Panc1 (cell line): ENCODE data around the gene MLST8.

Experiments used
- POLR2AphosphoS5 ChIP-seq: IDR thresholded peaks from 2 replicates; pipeline ENCODE4 v1.6.1; 2012; ENCODE audit warnings: mild to moderate bottlenecking, low read depth, low read length, moderate library complexity
- SIN3A ChIP-seq: IDR thresholded peaks from 2 replicates; pipeline ENCODE4 v1.6.1; 2012; ENCODE audit warnings: low read depth, mild to moderate bottlenecking, low read length, moderate library complexity, borderline replicate concordance; ENCODE audit not compliant: insufficient read depth
- TCF7L2 ChIP-seq: IDR thresholded peaks from 2 replicates; pipeline ENCODE4 v1.6.1; 2011; ENCODE audit warnings: mild to moderate bottlenecking, low read depth, low read length, inconsistent platforms
- TF ChIP-seq, protein P1 (sequence below): fragments of 450-650 bp; IDR thresholded peaks from 2 replicates; pipeline ENCODE4 v1.5.1; 2017; ENCODE audit warnings: mild to moderate bottlenecking
- TF ChIP-seq, protein P2 (sequence below), 2 experiments: IDR thresholded peaks; 2 replicates each; pipeline ENCODE4 v1.6.1; 2011 to 2012; ENCODE audit warnings: low read depth in 2 of 2, control low read depth in 1 of 2, low read length in 1 of 2, mild to moderate bottlenecking in 1 of 2, moderate library complexity in 1 of 2; ENCODE audit not compliant: insufficient read depth in 1 of 2

DNA sequence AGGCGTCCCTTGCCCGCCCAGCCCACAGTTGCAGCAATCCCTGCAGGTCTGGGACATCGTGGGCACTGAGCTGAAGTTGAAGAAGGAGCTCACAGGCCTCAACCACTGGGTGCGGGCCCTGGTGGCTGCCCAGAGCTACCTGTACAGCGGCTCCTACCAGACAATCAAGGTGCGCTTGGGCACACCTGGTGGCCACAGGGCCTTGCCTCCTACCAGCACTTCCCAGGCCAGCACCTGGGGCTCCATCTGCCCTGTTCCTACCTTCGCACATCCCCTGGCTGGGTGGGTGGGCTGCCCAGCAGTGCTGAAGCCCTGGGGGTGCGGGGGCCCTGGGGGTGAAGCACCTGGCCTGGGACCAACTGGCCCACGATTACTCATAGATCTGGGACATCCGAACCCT is 29.8 kb upstream of the MLST8 start:
- TF ChIP-seq, protein P1, sequence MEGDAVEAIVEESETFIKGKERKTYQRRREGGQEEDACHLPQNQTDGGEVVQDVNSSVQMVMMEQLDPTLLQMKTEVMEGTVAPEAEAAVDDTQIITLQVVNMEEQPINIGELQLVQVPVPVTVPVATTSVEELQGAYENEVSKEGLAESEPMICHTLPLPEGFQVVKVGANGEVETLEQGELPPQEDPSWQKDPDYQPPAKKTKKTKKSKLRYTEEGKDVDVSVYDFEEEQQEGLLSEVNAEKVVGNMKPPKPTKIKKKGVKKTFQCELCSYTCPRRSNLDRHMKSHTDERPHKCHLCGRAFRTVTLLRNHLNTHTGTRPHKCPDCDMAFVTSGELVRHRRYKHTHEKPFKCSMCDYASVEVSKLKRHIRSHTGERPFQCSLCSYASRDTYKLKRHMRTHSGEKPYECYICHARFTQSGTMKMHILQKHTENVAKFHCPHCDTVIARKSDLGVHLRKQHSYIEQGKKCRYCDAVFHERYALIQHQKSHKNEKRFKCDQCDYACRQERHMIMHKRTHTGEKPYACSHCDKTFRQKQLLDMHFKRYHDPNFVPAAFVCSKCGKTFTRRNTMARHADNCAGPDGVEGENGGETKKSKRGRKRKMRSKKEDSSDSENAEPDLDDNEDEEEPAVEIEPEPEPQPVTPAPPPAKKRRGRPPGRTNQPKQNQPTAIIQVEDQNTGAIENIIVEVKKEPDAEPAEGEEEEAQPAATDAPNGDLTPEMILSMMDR = no peak
- no peak for TF ChIP-seq SIN3A
- TF ChIP-seq, protein P2, sequence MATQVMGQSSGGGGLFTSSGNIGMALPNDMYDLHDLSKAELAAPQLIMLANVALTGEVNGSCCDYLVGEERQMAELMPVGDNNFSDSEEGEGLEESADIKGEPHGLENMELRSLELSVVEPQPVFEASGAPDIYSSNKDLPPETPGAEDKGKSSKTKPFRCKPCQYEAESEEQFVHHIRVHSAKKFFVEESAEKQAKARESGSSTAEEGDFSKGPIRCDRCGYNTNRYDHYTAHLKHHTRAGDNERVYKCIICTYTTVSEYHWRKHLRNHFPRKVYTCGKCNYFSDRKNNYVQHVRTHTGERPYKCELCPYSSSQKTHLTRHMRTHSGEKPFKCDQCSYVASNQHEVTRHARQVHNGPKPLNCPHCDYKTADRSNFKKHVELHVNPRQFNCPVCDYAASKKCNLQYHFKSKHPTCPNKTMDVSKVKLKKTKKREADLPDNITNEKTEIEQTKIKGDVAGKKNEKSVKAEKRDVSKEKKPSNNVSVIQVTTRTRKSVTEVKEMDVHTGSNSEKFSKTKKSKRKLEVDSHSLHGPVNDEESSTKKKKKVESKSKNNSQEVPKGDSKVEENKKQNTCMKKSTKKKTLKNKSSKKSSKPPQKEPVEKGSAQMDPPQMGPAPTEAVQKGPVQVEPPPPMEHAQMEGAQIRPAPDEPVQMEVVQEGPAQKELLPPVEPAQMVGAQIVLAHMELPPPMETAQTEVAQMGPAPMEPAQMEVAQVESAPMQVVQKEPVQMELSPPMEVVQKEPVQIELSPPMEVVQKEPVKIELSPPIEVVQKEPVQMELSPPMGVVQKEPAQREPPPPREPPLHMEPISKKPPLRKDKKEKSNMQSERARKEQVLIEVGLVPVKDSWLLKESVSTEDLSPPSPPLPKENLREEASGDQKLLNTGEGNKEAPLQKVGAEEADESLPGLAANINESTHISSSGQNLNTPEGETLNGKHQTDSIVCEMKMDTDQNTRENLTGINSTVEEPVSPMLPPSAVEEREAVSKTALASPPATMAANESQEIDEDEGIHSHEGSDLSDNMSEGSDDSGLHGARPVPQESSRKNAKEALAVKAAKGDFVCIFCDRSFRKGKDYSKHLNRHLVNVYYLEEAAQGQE (IDR thresholded peaks at IDR 0.05; ENCODE audit: insufficient read depth in 1 of 2, low read depth in 2 of 2, low read length in 1 of 2) = no peak
- no peak for TF ChIP-seq POLR2AphosphoS5
- no peak for TF ChIP-seq TCF7L2
